LoVo (cell line): ENCODE results near the gene ITSN1.

ENCODE experiments used
- DNase-seq: peaks from one replicate; pipeline ENCODE4 v3.0.0-alpha.2; 2016; ENCODE audit warnings: low spot score

ITSN1 gene

DNA sequence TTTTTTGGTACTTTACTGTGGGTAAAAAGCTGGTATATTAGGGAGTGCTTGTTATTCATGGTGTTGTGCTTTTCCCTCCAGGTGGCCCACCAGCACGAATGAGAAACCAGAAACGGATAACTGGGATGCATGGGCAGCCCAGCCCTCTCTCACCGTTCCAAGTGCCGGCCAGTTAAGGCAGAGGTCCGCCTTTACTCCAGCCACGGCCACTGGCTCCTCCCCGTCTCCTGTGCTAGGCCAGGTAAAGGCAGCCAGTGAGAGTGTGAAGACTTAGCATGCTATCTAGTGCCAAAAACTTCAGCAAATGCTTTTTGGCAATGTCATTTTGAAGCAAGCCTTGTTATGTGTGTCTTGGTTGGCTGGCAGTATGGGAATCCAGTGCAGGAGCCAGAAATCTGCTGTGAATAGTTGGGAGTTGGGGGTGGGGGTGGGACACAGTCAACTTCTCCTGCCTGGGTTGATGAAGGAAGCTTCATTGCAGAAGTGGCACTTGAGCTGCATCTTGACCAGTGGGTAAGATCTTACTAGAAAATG is 171.6 kb downstream of the ITSN1 start:
- no peak for DNase-seq

DNA sequence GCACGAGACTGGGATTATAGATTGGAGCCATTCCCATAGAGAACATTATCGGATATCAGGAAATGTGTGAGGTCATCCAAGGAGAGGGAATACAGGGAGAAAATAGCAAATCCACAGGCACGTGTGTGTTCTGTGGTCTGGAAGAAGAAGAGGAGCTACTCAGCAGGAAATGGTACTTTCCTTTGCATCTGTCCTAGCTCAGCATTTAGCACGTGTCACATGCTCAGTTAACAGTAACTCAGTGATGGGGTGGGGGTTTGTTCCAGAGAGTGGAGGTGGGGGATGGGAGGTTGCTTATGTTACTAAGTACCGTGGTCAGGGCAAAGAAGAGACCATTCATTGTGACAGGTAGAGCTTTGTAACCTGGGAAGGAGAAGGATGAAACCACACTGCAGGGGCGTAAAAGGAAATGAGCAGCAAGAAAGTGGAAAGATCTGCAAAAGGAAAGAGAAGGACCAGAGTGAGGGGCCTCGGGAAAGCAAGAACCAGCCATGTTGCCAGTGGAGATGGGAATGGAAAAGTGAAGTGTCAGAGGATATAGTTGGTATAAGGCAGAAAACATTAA is 172.9 kb downstream of the ITSN1 start:
- no peak for DNase-seq

DNA sequence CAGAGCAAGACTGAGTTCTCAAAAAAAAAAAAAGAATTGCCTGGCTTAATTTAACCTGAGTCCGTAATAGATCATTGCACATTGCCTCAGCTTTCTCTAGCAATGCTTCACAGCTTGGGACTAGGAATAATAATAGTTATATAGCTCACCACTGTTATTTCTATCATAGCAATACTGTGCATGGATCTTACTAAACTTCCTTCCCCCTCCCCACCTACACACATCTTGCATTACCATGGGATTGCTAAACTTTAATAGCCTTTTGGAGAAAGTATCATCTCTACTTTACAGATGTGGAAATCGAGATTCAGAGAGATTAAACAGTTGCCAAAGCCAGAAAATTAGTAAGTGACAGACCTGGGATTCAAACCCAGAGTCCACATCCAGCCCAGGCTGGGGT is 173.9 kb downstream of the ITSN1 start:
- DNase-seq: no peak

DNA sequence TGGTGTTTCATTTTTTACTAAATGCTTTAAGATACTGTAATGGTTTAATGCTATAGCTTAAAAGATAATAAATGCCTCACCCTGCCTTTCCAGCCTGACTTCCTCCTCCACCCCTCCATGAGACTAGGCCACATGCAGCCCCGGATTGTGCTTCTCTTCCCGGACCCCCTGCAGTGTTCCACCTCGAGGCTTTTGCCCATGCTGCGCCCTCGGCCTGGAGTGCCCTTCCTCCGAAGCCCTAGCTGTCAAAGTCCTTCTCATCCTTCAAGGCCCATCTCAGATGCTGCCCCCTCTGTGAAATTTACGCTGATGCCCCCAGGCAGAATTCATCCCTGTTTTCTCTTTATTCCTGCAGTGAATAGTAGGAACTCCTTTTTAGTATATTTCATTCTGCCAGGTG is 174.8 kb downstream of the ITSN1 start:
- DNase-seq: no peak

DNA sequence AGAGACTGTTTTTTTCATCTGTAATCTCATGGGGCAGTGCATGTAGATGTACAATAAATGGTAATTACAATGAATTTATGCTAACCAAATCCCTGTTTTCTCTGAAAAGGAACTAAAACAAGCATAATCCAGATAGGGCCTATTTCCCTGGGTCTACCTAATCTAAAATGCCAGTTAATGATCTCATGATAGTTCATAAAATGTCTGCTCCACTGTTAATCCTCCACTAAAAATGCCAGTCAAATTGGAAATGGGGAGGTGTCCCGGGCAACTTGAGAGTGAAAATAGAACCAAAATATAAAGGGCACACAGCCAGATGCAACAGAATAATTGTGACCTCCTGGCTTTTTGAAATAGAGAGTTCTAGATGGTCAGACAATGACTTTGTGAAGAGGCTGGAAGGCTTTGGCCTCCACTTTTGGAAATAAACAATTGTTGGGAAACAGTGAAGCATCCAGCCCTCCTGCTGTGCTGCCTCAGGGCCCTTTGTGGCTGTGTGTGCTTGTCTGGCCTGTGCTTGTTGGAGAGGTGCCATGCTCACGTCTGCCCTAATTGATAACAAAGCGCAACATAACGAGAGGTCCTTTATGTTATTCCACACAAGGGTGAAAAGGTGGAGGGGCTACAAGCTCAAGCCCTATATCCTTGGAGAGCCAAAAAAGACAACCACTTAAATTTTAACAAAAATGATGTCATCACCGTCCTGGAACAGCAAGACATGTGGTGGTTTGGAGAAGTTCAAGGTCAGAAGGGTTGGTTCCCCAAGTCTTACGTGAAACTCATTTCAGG is 175.6 kb downstream of the ITSN1 start:
- DNase-seq: no peak

DNA sequence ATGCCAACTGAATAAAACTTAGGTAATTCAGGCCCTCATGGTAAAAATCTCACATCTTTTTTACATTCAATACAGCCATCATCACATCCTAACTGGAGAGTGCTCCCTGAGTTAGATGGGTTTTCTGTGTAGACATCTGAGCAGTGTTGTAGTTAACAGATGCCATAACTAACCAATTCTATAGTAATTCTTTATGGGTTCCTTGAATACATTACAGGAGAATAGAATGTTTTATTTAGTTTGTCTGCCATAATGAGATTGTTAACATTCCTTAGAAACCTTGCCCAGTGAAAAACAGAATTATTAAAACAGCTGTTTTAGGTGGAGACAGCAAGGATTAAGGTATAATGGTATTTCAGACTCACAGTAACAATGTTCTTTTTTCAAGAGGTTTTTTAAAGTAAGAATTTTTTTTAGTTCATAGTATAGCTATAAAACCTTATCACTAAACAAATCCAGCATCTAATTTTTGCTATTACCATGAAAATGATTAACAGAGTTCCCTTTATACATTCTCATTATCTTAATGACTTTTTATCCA is 178.0 kb downstream of the ITSN1 start:
- DNase-seq: no peak

DNA sequence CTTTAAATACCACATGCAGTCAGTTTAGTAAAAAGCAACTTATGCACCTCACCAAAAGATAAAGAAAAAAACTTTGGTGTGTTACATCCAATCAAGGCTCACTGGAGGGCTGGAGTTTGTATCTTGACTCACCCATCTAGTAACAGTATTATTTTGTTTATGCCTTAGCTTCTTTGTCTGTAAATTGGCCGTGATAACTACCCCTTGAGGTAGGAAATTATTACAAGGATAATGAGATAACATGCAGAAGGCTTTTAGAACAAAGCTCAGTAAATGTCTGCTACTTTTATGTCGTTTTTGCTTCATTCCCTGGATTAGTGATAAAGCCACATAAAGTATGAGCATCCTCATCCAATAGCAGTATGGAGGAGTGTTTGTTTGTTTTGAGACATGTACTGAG is 178.5 kb downstream of the ITSN1 start:
- no peak for DNase-seq

DNA sequence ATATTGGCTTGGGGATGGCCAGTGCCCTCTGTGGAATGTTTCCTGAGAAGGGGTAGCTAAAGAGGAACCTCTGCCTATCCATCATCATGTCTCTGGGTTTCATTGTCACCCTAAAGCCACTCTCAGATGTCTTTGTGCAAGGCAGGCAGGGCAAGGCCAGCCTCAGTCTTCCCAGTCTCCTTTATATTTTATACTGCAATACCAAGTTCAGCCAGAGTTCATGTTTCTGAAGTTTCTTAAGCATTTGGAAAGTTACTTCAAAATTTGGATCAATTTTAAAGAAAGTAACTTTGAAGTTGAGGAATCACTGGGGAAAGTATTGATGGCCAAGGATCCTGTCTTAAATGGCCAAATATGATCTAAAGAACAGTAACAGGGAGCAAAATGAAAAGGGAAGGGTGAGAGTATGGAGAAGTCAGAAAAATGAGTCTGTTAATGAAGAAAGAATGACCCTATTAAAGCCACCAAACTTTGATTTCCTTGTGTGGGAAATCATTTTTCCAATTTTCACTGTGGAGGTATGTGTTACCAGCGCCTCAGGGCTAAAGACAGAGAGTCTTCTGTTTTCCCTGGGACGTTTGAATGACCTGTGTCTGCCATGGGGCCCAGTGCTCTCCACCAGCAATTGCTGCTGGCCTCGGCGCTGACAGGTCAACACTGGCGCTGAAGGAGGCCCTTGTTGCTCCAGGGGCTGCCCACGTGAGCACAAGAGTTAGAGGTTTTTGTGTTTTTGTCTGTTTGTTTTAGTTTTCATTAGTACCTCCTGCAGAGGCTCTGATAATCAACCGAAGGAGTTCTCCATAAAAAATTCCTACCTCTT is 179.4 kb downstream of the ITSN1 start:
- DNase-seq: no peak

DNA sequence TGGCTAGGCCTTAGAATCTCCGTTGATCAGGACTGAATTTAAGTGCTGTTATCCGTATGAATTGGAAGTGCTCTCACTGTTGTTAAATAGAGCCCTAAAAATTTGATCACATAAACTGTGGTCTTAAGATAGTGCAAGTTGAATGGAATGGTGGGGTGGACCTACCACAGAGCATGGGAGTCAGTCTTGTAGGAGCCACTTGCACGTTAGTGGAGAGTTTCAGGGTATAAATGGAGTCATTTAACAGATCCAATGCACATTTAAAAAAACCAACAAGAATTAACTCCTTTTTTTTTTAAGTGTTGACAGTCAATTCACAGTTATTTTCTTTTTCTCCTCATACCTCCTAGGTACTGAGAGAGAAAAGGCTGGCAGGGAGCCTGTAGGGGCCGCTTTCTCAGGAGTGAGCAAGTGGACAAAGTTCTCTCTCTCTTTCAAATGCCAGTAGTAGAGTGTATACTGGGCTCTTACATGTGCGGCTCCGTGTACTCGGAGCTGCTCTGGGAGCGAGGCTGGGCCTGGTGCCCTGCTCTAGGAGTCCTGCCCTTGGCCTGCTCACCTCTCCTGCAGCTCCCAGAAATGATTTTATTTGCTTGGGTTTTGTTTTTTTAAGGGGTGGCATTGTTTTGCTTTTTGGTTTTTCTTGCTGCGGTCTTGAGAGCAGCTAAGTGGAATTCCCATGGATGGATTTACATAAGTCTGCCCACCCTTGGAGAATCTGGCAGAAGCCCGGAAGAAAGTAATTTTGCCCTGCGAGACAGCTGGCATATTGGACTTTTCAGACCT is 182.0 kb downstream of the ITSN1 start:
- DNase-seq: no peak

DNA sequence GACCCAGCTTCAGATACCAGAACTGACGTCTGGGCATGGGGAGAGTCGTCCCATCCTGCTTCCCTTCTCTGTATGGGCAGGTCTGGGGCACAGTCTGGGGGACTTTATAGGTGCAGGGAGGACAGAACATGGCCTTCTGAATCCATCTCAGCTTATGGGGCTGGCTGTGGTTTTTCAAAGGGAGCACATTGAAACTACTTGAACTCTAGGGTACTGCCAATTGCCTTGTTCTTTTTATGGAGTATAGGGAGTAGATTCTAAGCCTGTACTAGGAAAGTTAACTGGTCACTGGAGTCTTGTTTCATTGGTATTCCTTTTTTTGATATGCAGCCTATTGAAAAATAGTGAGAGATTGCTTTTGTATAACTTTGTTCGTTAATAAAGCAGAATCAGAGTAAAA is 183.1 kb downstream of the ITSN1 start:
- DNase-seq: no peak

DNA sequence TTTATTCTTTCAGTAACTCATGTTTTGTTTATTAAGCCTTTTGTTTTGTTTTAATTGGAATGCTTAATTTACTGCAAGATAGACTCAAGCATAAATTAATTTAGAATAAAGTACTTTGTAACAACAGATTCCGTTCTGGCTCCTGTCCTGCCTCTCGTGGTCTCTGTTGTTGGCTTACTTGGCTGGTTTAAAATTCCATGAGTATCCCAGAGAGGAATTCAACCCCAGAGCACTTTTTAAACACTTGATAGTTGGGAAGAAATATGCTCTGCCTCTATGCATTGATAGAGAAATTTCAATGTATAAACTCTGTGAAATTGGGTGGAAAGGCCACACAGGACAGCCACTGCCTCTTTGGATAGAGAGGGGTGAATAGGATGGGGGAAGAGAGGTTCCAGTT is 183.6 kb downstream of the ITSN1 start:
- DNase-seq: no peak

DNA sequence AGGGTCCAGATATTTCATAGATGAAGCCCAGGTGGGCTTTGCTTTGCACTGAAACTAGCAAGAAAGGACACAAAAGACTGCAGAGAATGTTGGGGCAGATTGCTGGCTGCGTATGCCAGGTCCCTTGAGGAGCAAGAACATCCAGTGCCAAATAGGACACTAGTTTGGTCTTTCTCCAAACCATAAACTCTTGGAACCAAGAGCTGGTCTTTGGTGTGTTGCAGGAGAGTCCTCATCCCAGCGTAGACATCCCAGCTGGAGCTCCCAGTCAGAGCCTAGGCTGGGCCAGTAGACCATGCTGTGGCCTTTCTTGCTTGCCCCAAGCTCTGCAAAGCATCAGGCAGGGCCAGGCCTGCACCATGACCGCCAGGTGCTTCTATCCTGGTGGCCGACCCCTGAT is 185.8 kb downstream of the ITSN1 start:
- DNase-seq: no peak

DNA sequence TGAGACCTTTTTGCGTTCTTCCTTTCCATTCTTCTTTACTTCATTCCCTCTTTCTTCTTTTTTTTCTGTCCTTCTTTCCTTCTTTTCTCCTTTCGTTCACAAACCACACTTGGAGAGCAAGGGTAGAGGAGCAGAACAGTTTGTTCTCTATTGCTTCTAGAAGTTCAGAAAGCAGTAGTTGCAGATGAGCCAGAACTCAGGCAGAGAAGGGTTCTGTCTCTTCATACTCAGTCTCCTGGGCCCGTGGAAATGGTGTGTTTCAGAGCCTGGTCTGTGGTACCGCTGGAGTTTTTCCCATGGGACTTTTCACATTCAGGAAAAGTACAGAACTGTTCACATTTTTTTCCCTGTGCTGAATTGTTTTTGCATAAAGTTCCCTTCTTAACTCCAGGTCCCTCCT is 186.3 kb downstream of the ITSN1 start:
- no peak for DNase-seq

DNA sequence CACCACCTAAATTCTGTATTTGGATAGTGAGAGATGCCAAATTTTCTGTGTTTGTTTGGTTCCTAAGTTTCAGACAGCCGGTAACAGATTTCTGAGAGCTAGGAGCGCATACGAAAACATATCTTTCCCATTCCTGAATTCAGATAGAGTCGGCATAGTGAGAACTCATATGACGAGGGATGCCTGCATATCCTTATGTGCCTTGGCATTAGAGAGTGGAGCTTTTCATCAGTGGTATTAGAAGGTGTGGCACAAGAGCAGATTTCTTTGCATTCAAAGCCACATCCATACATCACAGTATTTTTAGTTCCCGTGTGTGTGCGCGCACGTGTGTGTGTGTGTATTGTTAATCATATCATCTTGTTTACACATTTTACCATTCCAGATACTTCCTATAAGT is 187.5 kb downstream of the ITSN1 start:
- DNase-seq: no peak

DNA sequence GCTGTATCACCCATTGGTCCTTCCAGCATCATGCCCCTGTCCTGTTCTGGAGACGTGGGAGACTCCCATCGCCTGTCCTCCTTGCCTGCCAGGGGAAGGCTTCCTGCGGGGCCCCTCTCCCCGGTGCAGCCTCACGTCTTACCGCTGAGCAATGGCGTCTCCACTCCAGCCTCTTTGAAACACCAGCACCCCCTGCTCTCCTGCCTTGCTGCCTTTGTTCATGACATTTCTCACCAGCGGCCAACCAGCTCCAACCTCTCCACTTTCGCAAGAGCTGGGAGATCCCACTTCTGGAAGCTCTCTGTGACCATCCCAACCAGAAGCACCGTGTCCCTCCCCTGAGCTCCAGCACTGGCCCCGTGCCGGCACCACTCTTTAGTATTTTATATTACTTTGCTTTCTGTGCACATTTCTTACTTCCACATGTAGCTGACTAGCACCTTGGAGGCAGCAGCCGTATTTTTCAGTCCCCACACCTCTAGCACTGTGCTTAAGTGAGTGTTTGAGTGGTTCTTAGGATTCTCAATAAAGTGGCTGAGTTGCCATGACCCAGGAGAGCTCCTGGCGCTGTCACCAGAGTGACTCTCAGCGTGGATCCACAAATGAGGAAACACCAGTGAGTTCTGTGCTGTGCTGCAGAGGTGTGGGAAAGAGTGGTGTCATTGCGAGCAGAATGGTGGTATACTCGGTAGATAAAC is 189.8 kb downstream of the ITSN1 start:
- DNase-seq: no peak

DNA sequence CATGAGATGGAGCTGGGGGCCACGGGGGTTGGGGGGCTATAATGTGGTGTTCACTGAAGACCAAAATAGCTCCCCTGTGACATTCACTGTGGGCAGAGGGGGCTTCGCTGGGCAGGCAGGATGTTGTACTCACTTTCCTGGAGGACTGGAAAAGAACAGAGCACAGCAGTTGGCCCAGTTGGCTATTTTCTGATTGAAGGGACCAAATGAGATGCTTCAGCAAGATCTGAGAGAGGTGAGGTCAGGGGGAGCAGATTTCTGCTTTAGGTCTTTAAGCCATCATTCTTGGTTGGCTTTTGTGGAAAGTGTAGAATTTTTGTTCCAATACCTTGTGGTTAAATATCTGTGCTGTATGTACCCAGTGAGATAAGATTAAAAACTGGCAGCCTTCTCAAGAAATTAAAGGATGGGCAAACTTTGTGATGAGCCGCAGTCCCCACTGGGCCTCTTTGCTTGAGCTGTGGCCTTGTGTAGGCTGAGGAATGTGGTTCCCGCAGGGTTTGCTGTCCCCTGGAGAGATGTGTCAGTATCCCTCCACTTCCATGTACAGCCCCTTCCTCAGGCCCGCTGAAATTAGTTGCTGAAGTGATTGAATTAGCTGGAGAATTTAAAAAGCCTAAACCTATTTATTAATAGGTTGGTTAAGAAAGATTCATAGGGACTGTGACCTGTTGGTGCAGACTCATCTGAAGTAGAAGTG is 192.7 kb downstream of the ITSN1 start:
- DNase-seq: no peak

DNA sequence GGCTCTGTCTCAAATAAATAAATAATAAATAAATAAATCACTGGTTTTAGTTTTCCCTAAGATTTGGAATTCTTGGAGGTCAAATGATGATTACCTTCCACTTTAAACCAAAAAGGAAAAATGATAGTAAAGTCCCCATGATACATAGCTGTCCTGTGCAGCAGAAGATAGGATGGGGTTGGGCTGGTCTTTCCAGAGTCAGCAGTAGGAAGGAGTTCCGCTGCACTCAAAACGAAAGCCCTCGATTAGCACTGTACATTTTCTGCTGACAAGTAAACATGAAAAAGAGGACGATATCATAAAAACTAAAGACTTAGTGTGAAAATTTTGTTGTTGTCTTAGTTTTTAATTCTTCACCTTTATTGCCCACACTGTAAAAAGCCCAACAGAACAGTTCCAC is 193.6 kb downstream of the ITSN1 start:
- no peak for DNase-seq

DNA sequence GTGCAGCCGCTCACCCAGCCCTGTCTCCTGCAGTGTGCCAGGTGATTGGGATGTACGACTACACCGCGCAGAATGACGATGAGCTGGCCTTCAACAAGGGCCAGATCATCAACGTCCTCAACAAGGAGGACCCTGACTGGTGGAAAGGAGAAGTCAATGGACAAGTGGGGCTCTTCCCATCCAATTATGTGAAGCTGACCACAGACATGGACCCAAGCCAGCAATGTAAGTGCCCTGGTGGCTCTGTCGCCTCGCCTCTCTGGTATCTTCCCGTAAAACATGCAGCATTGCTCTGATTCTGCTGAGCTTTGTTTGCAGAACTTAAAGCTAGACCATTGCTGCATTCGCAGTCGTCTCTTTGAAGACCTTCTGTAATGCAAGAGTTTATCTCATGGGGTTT is 194.1 kb downstream of the ITSN1 start:
- DNase-seq: no peak

DNA sequence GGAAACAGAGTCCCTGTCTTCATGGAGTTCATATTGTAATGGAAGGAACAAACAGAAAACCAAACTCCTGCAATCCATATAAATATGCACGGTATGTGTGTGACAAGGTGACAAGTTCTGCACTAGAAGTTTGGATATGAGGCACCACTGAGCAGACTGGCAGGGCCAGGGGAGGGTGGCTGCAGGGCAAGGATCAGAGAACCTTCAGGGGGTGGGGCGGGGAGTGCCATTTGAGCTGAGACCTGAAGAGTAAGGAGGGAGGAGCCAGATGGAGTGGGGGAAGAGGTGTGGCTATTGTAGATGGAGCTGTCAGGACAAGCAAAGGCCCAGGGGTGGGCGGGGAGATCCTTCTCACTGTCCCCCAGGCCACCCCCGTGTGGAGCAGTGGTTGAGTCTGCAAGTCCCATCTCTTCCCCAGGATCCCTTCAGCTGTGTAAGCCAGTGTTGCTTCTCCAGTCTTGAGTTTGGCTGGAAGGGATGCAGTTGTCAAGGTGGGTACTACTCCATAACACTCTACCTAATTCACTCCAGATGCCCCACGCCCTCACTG is 196.9 kb downstream of the ITSN1 start:
- DNase-seq: no peak

DNA sequence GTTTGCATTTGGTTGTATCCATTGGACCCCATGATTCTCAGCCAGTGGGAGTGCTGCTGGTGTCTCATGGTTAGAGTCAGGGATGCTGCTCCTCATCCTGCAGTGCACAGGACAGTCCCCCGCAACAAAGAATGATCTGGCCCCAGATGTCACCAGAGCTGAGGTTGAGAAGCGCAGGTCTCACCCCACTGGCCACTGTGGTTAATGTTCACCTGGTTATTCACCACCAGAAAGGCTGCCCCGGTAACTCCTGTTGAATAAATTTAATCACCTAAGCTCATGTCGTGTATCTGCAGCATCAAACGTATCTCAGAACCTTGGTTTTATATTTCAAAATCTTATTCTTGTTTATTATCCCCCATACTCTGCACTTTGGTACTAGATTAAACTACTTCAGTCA is 197.5 kb downstream of the ITSN1 start:
- DNase-seq: no peak
